GM19035 (cell line): ENCODE measurements around the gene SH3BGRL2.
"Not testable (repeated sequence)": the region's sequence is repeated elsewhere in the genome, so short reads cannot be mapped to it uniquely, and the experiment has no call there.

Source experiments
- ATAC-seq: cut with Tn5 transposase; IDR thresholded peaks from one replicate; pipeline ENCODE4 v1.9.1; 2021; ENCODE audit not compliant: unreplicated experiment

The SH3BGRL2 gene

DNA sequence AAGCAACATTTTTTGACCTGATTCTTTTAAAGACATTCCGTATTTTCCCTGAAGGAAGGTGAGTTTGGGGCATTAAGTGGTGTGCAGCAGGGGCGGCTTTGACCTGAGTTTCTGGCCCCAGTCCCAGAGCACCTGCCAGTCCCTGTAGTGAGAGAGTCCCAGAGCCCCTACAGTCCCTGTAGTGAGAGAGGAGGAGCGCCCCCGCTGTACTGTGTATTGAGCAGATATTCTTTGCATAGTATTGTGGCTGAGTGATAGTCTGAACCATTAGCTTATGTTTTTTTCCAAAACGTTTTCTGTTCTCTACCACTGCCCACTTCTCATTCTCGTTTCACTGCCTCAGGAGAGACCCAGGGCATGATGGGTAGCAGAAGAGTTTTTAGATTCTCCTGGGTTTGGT is 17.2 kb upstream of the SH3BGRL2 start:
- ATAC-seq = no peak

DNA sequence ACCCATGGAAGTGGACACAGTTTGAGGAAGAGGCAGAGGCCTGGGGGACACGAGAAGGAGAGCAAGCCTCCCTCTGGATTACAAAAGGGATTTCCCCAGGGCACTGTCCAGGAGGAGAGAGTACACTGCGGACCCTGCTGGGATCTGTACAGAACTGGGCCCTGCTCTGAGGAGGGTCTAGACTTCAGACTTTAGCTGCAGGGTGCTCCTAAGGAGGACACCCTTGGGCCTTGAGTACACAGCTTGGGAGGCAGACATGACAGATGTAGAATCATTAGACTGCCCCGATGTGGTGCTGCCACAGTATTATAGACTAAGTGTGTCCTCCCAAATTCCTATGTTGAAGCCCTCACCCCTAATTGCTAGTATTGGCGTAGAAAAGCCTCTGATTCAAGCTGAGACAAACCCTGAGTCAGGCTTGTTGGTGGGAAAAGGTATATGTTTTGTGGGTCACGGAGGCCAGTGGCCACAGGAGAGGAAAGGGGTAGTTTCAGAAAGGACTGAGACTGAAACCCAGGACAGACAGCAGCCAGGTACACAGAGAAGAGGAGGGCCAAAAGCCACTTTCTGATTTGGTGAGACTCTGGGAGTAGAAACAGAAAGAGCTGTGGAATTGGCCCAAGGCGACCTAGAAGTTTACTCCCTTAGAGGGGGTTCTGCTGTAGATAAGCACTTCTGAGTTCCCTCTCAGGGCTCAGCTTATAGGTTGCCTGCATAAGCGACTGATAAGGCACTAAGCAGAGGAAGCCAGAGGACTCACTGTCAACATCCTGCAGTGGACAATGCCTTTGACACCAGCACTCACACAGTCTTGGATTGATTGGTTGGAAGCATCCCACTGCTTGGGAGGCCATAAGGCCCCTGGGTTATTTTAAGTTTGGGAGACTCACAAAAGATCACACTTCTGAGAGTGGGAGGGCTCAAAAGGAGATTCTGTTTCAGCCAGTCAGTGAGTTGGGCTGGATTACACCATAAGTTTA is 16.5 kb upstream of the SH3BGRL2 start:
- peak; percentile 44 for ATAC-seq

DNA sequence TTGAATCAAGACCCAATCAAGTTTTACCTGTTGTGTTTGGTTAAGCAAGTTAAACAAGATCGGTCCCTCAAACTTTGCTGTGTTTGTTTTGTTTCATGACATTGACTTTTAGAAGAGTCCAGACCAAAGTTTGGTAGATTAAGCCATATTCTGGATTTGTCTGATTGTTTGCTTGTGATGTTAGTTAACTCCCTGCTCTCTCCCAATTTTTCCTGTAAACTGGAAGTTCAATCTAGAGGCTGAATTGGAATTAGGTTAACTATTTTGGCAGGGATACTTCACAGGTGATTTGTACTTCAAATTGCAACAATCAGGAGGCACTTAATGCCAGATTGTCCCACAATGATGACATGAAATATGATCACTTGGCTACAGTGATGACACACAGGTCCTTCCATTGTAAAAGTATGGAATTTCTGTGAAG is 13.6 kb upstream of the SH3BGRL2 start:
- ATAC-seq = no peak

DNA sequence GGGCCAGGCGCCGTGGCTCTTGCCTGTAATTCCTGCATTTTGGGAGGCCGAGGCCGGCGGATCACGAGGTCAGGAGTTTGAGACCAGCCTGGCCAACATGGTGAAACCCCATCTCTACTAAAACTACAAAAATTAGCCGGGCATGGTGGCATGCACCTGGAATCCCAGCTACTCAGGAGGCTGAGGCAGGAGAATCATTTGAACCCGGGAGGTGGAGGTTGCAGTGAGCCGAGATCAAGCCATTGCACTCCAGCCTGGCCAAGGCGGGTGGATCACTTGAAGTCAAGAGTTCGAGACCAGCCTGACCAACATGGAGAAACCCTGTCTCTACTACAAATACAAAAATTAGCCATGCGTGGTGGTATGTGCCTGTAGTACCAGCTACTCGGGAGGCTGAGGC is 12.7 kb upstream of the SH3BGRL2 start:
- not testable (repeated sequence) for ATAC-seq

DNA sequence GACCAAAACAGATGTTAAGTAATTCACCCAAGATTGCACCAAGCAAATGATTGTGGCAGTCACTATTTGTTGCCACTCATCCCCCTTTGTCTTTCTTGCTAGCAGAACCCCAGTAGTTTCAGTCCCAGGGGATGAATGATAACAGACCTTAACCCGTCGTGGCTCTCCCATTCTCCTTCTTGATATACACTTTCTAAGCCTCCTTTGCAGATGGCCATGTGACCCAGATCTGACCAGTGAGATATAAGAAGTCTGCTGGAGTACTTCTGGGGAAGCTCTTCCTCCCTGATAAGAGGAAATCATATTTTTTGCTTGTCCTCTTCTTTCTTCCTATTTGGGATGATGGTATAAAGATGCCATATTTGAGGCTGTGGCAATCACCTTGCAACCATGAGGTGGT is 9.6 kb upstream of the SH3BGRL2 start:
- no peak for ATAC-seq

DNA sequence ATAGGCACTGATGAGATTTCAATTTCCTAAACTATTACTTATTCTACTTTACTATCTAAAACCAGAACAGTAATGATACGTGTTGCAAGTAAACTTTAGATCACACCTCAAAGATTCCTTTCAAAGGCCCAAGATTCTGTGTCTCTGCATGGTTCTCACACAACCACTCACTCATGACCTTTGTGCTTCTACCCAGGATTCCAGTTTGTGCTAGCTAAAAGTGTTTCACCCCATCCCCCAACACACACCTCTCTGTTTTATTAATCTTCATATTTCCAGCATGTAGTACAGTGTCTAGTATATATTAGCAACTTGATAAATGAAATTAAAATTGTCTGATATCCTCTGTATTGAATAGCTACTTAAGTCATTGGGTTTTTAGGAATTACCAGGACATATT is 8.8 kb upstream of the SH3BGRL2 start:
- ATAC-seq = no peak

DNA sequence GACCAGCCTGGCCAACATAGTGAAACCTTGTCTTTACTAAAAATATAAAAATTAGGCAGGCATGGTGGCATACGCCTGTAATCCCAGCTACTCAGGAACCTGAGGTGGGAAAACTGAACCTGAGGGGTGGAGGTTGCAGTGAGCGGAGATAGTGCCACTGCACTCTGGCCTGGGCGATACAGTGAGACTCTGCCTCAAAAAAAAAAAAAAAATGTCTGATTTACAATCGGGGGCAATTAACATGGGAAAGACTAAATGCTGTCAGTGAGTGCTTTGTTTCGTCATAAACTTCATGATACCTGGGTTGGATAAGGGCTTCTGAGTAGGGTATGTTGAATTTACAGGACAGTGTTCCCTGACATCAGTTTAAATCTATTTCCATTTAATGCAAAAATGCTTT is 8.0 kb upstream of the SH3BGRL2 start:
- ATAC-seq = no peak

DNA sequence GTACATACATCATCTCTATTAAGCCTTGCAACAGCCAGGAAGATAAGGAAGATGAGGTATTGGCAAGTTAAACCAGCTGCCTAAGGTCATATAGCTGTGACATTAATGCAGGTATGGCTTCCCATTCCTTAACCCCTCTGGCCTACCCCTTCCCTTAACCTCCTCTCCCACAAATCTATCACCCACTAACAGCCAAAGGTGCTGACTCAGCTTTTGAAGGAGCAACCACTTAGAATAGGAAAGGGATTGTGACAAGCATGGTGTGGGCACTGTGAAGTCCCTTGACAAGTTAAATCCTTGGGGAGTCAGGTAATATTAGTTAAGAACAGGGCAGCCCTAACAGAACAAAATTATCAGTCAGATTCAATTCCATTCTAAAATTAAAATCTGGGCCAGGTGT is 5.4 kb upstream of the SH3BGRL2 start:
- ATAC-seq = no peak

DNA sequence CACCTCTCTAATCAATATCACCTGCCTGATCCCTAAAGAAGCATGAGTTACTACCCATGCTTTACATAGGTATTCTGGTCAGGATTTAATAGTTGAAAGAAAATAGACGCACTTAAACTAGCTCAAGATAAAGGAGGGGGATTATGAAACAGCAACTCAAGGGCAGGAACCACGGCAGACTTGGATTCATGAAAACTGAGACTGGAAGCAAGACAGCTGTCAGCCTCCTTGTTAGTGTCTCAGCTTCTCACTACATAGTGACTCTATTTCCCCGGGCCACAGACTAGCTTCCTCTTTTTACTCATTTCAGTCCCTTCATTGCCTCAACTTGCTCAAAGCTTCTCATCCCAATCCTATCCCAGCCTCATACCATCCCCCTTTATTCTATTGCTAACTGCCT is 4.3 kb upstream of the SH3BGRL2 start:
- no peak for ATAC-seq

DNA sequence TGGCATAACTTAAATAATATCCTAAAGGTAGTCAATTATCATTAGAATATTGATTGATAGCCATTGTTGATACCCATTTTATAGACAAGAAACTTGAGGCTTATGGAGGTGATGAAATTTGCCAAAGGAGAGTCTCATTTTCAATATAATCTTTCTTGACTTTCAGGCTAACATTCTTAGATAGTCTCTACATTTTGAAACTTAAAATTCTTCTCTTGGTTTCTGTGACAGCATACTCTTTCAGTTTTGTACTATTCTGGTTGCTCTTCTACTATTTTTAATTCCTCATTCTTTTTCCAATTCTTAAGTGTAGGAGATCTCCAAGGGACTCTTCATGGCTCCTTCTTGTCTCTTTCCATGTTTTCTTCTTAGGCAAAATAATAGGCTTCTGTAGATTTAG is 3.7 kb upstream of the SH3BGRL2 start:
- ATAC-seq = no peak

DNA sequence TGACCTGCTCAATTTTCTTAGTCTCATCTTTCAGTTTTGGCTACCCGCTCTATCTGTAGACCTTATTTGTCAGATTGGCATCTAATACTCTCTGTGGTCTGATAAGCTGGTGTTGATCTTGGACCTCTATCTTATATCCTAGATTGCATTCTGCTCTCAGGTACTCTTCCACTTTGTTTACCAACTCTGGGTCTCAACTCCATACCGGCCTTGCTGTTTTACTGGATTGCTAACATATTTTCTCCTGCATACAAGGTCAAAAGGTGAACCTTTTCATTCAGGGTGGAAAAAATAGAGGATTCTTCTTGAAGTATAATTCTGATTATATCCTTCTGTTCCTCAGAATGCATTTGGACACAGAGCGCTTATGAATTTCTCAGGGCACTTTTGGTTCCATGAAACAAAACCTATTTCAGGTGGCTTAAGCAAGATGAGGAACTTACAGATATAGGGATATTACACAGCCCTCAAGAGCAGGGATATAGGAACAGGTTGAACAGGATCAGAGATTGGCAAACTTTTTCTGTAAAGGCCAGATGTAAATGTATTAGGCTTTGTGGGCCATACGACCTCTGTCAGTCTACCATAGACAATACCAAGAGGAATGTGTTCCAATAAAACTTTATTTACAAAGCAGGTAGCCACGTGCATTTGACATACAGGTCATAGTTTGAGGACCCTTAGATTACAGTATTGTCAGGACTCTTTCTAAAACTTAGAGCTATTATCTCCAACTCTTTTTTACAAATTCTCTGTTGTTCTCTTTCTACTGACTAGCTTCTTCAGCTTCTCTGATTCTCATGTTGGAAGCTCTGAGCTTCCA is 2.5 kb upstream of the SH3BGRL2 start:
- ATAC-seq = no peak

DNA sequence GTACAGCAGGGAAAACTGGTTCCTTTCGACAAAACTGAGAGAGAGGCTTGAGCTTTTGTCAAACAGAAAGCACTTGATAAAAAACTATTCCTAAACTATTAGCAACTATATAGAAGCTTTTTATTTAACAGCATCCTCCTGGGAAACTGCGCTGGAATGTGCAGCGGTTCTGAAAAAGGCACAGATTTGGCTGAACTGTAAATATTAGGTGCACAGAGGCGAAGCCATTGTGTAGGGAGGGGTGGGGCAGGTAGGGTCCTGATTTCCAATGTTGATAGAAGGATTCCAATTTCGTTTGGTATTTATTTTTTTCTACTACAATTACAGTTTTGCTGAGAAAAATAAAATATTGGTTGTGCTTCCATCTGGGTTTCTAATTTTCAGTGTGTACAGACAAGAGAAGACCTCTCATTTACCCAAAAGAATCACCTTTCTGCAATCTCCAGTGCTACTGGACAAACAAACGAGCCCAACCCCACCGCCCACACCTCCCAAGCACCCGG is 698 bp upstream of the SH3BGRL2 start:
- peak; percentile 15 for ATAC-seq

DNA sequence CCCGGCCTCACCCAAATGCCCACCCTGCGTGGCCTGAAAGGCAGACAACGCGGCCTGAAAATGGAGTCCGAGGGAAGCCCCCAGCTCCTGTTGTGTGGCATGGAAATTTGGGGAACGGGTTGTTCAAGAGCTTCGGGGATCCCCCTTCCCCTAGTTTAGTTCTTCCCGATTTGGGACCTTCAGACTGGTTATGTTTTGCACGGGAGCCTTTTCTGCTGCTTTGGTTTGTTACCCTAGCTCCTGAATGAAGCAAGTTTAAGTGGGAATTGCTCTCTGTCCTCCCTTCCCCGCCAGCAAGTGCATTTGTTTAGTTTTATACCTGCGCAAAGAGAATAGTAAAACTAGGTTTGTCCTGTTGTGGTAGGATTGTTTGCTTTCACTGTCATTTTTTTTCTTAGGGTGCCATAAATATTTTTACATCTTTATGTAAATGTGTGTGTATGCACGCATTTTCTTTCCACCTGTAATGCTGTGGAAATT is 604 bp downstream of the SH3BGRL2 start:
- no peak for ATAC-seq

DNA sequence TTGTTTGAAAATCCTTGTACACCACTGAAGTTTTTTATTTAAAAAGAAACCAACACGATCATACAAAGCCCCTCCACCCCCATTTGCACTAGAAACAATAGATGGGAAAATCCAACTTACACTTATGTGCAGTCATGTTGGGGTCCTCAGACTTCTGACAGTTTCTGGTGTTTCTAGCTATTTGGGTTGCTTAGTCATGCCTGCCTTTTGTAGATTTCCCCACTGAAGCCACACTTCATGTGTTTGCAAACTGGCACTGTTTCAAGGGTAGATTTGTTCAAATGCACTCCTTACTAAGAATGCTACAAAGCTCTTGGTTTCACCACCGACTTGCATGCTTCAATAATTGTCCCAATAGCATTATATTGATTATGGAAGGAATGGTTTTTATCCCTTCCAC is 1.5 kb downstream of the SH3BGRL2 start:
- no peak for ATAC-seq

DNA sequence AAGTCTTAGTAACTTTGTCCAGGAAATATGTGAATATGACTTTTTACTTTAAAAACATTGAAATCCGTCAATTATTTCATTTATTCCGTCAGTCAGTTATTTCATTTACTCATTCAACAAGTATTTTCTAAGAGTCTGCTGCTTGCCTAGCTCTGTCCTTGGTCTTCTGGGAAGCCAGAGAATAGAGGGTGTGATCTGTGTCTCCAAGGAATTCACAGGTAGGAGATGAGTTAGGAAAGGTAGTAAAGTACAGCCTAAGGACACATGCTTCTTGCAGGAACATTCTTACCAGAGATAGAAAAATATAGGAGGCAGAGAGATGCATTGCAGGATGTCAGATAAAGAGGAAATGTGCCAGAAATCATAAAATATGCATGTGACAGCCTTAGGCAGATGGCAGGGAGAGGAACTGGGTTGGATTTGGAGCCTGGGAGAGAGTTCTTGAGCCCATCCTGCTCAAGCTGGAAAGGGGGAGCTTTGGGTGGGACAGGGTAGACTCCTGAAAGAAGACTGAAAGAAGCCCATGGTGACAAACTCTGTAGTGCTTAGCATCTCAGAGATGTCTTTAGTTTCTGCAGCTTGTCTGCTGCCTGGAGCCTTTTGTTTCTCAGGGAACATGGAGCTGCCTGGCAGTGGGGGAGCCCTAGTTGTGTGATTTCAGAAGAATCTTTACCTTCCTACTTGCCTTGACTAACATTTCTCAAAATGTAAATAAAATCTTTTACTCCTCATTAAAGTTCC is 3.5 kb downstream of the SH3BGRL2 start:
- no peak for ATAC-seq

DNA sequence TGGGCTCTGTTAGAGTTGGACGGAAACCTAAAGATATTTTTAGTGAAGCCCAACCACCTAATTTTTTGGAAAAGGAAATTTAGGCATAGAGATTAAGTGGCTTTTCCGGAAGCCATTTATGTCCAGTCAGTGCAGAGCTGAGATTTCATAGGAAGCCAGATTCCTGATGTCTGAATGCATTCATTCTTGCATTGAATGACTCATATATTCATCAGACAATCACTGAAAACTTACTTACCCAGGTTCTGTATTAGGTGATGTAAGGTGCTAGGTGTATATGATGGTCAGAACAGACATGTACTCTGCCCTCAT is 4.1 kb downstream of the SH3BGRL2 start:
- ATAC-seq = no peak

DNA sequence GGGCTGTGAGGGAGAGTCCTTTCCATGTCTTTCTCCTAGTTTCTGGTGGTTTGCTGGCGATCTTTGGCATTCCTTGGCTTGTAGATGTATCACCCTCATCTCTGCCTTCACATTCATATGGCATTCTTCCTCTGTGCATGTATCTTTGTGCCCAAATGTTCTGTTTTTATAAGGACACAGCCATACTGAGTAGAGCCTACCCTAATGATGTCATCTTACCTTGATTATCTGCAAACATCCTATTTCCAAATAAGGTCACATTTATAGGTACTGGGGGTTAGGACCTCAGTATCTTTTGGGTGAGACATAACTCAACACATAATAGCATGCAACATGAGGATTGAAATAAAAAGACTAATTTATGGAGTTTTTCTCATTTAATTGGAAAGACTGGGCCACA is 5.5 kb downstream of the SH3BGRL2 start:
- ATAC-seq = no peak

DNA sequence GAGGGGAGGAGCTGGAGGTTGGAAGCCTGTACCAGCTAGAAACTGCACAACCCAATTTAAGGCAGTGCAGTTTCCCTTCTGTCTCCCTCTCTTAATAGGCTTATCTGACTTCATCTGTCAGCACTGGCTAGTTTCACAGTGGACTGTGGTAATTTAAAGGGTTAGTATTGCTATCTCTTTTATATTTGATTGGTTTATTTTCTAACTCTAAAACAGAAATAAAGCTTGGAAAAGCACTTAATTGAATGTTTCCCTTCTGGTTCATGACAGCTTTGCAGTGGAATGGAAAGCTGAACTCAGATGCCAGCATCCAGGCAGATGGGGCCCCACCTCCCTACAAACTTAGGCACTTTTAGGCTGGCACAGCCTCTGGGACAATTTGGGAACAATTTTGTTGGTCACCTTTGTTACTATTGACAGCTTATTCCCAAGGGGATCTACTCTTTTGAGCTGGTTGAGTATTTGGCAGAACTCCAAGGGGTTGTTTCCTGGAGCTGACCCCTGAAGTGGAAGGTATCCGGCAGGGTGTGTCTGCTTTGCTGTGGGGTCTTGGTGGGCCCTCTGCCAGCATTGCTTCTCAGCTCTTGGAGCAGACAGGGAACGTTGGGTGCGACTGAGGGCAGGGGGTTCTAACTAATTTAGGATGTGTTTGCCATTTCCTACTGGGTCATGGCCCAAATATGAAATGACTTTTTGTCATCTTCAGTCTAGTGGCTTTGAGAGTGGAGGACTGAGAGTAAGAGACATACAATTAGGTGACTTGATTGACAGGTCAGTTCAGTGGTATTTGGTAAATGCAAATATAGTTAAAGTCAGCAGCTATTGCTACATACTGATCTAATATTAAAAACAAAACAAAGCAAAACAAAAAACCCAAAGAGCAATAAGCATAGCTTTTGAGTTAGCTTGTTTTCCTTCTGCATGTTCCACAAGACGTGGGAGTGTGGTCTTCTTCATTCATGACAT is 9.3 kb downstream of the SH3BGRL2 start:
- no peak for ATAC-seq

DNA sequence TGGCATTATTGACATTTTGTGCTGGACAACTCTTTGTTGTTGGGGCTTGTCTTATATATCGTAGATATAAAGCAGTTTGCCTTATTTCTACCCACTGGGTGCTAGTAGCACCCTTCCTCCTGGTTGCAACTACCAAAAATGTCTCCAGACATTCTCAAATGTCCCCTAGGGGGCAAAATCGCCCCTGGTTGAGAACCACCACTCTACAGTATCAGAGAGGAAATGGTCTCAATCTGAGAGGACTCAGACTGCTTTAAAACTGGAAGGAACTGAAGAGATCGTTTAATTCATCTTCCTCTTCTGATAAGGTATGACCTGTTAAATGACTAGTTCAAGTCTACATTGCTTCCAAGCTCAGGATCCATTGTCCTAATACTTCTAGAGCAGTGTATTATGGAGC is 14.9 kb downstream of the SH3BGRL2 start:
- peak; percentile 47 for ATAC-seq

DNA sequence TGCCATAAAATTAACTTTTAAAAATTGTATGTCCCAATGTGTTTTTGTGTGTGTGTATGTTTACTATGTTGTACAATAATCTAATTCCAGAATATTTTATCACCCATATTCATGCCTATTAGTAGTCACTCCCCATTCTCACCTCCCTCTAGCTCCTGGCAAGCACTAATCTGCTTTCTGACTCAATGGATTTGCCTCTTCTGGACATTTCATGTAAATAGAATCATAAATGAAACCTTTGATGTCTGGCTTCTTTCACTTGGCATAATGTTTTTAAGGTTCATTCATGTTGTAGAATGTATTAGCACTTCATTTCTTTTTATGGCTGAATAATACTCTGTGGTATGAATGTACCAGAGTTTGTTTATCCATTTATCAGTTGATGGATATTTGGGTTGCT is 15.4 kb downstream of the SH3BGRL2 start:
- no peak for ATAC-seq
